Embryonic facial prominence (tissue), 1 donor: Measurements from ENCODE around the gene HHIPL1.

Experiments
- DNase-seq: peaks from one replicate; pipeline ENCODE4 v3.0.0-alpha.2; 2016; ENCODE audit errors: extremely low spot score

Gene HHIPL1

GRCh38 chr14:99690636-99691035, 45.7 kb downstream of the HHIPL1 start:
- DNase-seq: no peak

DNA sequence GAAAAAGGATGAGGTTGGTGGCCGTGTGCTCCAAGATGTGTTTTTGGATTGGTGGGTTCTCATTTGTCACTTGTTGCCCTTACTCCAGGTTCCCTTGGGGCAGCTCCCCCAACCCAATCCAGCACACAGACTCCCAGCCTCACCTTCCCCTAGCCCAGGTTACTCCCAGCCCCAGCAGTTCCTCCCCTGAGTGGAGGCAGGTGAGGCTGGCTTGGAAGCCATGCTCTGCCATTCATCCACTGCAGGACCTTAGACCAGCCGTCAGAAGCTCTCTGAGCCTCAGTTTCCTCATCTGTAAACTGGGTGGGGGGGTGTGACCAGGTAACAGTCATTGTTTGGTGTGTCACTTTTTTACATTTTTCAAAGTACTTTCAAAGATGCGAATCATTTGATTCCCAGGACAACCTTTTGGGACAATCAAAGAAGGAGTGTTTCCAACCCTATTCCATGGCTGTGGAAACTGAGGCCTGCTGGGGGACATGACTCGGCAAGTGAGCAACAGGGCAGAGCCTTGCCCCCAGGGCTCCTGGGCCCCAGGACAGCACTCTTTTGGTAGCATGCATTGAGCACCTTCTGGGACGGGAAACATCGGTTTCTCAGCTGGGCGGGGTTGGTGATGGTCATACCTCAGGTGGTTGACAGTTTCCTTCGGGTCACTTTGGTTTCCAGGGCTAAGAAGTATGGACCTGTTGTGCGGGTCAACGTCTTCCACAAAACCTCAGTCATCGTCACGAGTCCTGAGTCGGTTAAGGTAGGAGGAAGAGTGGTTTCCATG, 46.4 kb downstream of the HHIPL1 start:
- DNase-seq: no peak

- DNase-seq: no peak
Observed at GRCh38 chr14:99693918-99694317, 49.0 kb downstream of the HHIPL1 start.

GRCh38 chr14:99696929-99697328, 52.0 kb downstream of the HHIPL1 start:
- no peak for DNase-seq

DNA sequence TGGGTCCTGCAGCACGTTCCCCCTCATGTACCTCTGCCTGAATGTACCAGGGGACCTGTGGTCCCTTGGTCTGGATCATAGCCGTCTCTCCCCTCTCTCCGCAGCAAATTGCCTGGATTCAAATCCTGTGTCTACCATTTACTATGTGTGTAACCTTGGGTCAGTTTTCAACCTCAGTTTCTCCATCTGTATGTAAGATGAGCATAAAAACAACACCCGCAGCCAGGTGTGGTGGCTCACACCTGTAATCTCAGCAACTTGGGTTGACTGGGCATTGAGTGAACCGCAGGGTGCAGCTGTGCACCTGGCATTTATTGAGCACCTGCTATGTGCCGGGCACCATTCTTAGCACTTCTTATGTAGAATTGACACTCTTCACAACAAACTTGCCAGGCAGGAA, 53.3 kb downstream of the HHIPL1 start:
- DNase-seq: no peak

DNA sequence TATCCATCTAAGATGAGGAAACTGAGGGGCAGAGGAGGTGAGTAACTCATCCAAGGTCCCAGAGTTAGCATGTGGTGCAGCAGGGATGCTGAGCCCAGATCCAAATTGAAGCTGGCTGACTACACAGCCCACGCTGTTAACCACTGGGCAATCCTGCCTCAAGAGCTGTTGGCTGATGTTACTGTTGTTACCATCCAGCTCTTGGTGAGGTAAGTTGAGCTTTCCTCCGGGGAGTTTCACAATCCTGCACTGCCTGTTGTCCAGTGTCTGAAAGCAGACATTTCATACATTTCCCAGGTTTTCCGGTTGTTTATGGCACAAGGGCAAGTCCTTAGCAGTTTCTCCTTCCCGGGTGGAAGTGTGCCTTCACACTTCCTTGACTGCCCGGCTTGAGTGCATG, 53.7 kb downstream of the HHIPL1 start:
- no peak for DNase-seq

- DNase-seq: no peak
Observed at GRCh38 chr14:99699085-99699760, 54.3 kb downstream of the HHIPL1 start.

GRCh38 chr14:99699861-99700260, 54.9 kb downstream of the HHIPL1 start:
- DNase-seq: no peak

- no peak for DNase-seq
Observed at GRCh38 chr14:99700379-99700778, 55.5 kb downstream of the HHIPL1 start.

- DNase-seq: no peak
Observed at GRCh38 chr14:99701260-99701659, 56.3 kb downstream of the HHIPL1 start.

DNA sequence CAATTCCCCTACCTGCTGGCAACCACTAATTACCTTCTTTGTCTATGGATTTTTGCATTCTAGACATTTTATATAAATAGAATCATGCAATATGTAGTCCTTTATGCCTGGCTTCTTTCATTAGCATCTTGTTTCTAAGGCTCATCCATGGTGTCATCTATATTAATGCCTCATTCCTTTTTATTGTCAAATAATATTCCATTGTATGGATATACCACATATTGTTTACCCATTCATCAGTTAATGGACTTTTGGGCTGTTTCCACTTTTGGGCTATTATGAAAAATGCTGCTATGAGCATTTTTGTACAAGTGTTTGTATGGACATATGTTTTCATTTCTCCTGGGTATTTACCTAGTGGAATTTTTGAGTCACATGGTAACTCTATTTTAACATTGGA, 57.2 kb downstream of the HHIPL1 start:
- no peak for DNase-seq

DNA sequence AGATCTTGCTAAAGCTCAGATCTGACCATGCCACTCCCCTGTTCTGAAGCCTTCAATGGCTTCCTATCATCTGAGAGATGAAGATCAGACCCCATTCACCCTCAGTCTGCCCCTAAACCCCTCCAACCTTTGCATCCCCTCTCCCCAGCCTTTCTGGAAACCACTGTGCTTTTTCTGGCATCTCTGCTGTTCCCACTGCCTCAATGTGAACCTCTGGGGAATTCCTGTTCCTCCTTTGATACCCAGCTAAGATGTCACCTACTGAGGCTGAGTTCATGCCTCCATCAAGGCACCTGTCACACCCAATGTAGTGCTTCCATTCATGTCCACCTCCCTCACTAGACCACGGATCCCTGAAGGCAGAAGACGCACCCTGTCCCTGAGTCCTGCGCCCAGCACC, 58.5 kb downstream of the HHIPL1 start:
- no peak for DNase-seq

DNA sequence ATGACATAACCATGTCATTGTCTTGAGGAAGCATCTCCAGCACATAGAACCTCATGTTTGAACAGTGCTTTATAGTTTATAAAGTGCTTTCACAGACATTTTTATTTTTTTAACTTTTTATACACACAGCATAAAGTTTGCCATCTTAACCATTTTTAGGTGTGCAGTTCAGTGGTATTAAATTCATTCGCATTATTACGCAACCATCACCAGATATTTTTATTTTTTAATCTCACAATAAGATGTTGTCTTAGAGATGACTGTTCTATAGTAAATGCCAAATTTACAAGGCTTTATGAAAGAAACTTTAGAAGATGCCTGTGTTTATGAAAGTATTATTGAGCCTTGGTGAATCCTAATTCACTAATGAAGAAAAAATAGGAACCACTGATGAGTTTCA, 59.1 kb downstream of the HHIPL1 start:
- DNase-seq: no peak

DNA sequence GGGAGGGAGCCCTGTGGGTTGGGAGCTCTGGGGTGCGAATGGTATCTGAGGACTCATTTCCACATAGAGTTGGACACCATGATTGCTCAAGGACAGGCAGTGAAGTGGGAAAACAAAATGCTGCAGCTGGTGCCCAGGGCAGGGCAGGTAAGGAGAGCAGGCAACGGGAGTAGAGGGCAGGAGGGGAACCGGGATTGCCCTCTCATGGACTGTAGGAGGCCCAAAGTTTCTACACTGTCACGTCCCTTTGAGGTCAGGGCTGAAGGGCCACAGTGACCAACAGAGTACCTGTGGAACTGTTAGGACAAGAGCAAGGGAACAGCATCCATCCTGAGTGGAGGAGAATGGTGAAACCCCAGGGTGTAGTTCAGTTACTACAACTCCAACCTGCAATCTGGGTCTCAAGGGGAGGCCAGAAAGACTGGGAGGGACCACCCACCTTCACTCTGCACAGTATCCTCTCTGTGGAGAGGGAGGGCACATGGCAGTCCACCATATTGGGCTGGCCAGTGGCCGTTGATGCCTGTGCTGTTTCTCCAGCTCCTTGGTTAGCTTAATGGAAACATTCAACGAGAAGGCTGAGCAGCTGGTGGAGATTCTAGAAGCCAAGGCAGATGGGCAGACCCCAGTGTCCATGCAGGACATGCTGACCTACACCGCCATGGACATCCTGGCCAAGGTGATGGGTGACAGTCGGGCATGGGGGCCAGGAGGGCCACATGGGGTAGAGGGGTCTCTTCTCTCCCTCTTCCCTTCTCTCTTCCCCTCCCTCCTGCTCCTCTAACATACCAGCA, 61.4 kb downstream of the HHIPL1 start:
- DNase-seq: no peak

- no peak for DNase-seq
Observed at GRCh38 chr14:99707420-99707819, 62.5 kb downstream of the HHIPL1 start.

GRCh38 chr14:99707921-99708320, 63.0 kb downstream of the HHIPL1 start:
- DNase-seq: no peak

DNA sequence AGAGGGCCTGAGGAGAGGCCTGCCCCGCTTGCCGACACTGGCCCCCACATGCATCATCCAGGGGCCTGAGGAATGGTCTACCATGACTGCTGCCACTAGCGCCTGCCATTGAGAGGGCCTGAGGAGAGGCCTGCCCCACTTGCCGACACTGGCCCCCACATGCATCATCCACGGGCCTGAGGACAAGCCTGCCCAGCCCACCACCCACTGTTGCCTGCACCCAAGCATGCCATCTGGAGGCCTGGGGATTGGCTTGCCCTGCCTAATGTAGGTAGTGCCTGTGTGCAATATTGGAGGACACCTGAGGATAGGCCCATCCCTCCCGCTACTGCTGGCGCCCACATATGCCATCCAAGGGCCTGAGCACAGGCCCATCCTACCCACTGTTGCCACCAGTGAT, 63.5 kb downstream of the HHIPL1 start:
- DNase-seq: no peak

DNA sequence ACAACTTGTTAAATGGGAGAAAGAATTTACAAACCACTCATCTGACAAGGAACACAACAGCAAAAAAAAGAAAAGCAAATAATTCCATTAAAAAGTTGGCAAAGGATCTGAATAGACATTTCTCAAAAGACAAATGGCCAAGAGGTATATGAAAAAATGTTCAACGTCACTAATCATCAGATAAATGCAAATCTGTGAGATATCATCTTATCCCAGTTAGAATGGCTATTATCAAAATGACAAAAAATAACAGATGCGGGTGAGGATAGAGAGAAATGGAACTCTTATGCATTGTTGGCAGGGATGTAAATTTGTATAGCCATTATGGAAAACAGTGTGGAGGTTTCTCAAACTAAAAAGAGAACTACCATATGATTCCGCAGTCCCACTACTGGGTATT, 69.0 kb downstream of the HHIPL1 start:
- no peak for DNase-seq

DNA sequence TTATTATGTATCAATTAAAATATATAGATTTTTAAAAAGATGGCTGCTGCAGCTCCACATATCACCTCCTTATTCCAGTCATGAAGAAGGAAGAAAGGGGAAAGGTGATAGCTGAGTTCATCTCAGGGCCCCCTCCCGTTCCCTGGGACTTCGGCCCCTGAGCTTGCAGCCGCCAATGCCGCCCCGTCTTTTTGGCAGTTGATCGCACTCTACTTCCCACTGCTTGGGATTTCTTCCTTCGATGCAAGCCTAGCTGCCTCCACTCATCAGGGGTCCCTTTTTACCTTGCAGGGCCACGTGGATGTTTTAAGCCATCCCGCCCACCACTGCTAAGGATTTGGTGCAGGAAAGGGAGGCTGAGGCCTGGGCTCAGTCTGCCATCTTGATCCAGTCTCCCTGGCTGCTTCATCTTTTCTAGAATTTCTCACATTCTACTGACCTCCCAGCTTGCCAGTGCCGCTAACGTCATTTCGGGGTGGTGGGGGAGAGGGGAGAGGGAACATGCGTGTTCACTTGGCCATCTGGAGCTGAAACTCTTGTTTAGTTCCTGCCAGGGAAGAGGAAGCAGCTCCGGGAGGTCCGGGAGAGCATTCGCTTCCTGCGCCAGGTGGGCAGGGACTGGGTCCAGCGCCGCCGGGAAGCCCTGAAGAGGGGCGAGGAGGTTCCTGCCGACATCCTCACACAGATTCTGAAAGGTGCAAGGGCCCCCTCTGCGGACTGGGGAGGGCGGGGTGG, 70.5 kb downstream of the HHIPL1 start:
- no peak for DNase-seq

DNA sequence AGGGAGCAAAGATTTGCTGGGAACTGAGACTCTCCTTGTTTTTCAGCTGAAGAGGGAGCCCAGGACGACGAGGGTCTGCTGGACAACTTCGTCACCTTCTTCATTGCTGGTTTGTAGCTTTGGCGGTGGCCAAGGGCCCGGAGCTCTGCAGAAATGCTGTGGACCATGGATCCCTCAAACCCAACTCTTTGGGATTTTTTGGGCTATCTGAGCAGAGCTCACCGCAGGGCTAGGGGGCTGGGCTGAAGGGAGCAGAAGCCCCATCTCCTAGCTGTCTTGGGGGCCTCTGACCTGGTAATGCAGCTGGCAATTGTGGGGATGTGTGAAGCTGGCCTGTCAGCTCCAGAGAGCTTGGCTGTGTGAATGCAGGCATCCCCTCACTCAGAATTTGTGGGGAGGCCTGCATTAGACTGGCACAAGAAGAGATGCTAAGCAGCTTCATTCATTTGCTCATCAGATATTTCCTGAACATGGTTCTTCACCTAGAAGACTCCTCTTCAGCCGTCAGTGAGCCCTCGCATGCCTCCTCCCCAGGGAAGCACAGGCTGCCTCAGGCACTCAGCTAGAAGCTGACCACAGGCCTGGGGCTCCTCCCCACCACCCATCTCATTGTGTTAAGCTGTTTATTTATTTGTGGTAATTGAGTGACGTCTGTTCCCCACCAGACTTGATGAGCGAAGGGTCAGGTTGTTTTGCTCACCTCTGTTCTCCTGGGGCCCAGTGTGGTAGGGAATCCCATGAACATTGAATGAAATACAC, 71.3 kb downstream of the HHIPL1 start:
- no peak for DNase-seq
